HEK293 (cell line): ENCODE data around the gene SYTL2.

Source experiments
- CTCF ChIA-PET: fragments of 350-600 bp; formaldehyde crosslinking; extraction: SDS; loops from one replicate; lab custom pipeline; 2021; ENCODE audit warnings: antibody characterized with exemption; lab: Yijun Ruan, JAX
- POLR2A ChIA-PET: fragments of 300-600 bp; formaldehyde crosslinking; extraction: SDS; loops from one replicate; lab custom pipeline; 2020; ENCODE audit warnings: antibody characterized with exemption, inconsistent platforms; lab: Yijun Ruan, JAX
- H3K27ac ChIP-seq: fragments of 200-500 bp; sonication (Bioruptor generic); 2 replicates; pipeline ENCODE4 v1.5.1; 2014; ENCODE audit warnings: low read depth, low read length, control low read depth, inconsistent platforms; ENCODE audit errors: extremely low read depth
- H3K36me3 ChIP-seq, 2 experiments: fragments of 200-500 bp in 1 of 2; sonication (Bioruptor generic) in 1 of 2; 1 replicate in 1 of 2; 2 replicates in 1 of 2; pipeline ENCODE4 v1.5.1; 2014 to 2017; ENCODE audit warnings: inconsistent platforms in 2 of 2, low read length in 2 of 2; ENCODE audit not compliant: control insufficient read depth in 2 of 2, insufficient read depth in 1 of 2
- H3K4me1 ChIP-seq: fragments of 200-500 bp; sonication (Bioruptor generic); 2 replicates; pipeline ENCODE4 v1.5.1; 2014; ENCODE audit warnings: mild to moderate bottlenecking, low read length, inconsistent platforms; ENCODE audit not compliant: control insufficient read depth, insufficient read depth
- H3K4me3 ChIP-seq: 2 replicates; pipeline ENCODE4 v1.5.1; 2011; ENCODE audit warnings: low read depth, mild to moderate bottlenecking, control low read depth, low read length, moderate library complexity
- H3K9me3 ChIP-seq: fragments of 200-500 bp; sonication (Bioruptor generic); 2 replicates; pipeline ENCODE4 v1.5.1; 2014; ENCODE audit warnings: low read depth, low read length, inconsistent platforms; ENCODE audit not compliant: control insufficient read depth, insufficient read depth
- GLIS2 ChIP-seq: fragments of 450-650 bp; formaldehyde crosslinking; IDR thresholded peaks from 2 replicates; pipeline ENCODE4 v1.5.1; 2016; ENCODE audit warnings: missing biosample characterization, missing genetic modification characterization
- HOXD13 ChIP-seq: sonication (generic); formaldehyde crosslinking; IDR thresholded peaks from 2 replicates; pipeline ENCODE4 v1.8.0; 2022; ENCODE audit warnings: missing genetic modification reagents, borderline replicate concordance
- PRDM10 ChIP-seq: fragments of 450-650 bp; formaldehyde crosslinking; IDR thresholded peaks from 2 replicates; pipeline ENCODE4 v1.5.1; 2016; ENCODE audit warnings: missing biosample characterization, missing genetic modification characterization
- SP2 ChIP-seq: fragments of 450-650 bp; formaldehyde crosslinking; IDR thresholded peaks from 2 replicates; pipeline ENCODE4 v1.5.1; 2016; ENCODE audit warnings: missing biosample characterization, missing genetic modification characterization
- TRIM28 ChIP-seq: IDR thresholded peaks from 2 replicates; pipeline ENCODE4 v1.6.1; 2011; ENCODE audit warnings: low read length, control low read depth, borderline replicate concordance
- ZBTB10 ChIP-seq: fragments of 450-650 bp; formaldehyde crosslinking; IDR thresholded peaks from 2 replicates; pipeline ENCODE4 v1.5.1; 2016; ENCODE audit warnings: missing biosample characterization, missing genetic modification characterization
- ZBTB17 ChIP-seq: fragments of 450-650 bp; formaldehyde crosslinking; IDR thresholded peaks from 2 replicates; pipeline ENCODE4 v1.5.1; 2016; ENCODE audit warnings: missing biosample characterization, missing genetic modification characterization
- ZBTB6 ChIP-seq: fragments of 450-650 bp; formaldehyde crosslinking; IDR thresholded peaks from 2 replicates; pipeline ENCODE4 v1.5.1; 2017; ENCODE audit warnings: missing biosample characterization, missing genetic modification characterization
- ZNF121 ChIP-seq: fragments of 450-650 bp; formaldehyde crosslinking; IDR thresholded peaks from 2 replicates; pipeline ENCODE4 v1.5.1; 2016; ENCODE audit warnings: missing biosample characterization, missing genetic modification characterization
- ZNF404 ChIP-seq: fragments of 450-650 bp; formaldehyde crosslinking; IDR thresholded peaks from 2 replicates; pipeline ENCODE4 v1.5.1; 2017; ENCODE audit warnings: missing biosample characterization, missing genetic modification characterization
- ZNF514 ChIP-seq: fragments of 450-650 bp; formaldehyde crosslinking; IDR thresholded peaks from 2 replicates; pipeline ENCODE4 v1.5.1; 2016; ENCODE audit warnings: missing biosample characterization, missing genetic modification characterization
- ZNF548 ChIP-seq: fragments of 450-650 bp; formaldehyde crosslinking; IDR thresholded peaks from 2 replicates; pipeline ENCODE4 v1.5.1; 2016; ENCODE audit warnings: missing biosample characterization, missing genetic modification characterization
- ZNF654 ChIP-seq: fragments of 450-650 bp; formaldehyde crosslinking; IDR thresholded peaks from 2 replicates; pipeline ENCODE4 v1.5.1; 2016; ENCODE audit warnings: low read depth, missing biosample characterization, missing genetic modification characterization
- ZNF670 ChIP-seq: fragments of 450-650 bp; formaldehyde crosslinking; IDR thresholded peaks from 2 replicates; pipeline ENCODE4 v1.5.1; 2016; ENCODE audit warnings: missing biosample characterization, missing genetic modification characterization, low read depth
- TF ChIP-seq, protein P1 (sequence below): fragments of 450-650 bp; formaldehyde crosslinking; IDR thresholded peaks from 2 replicates; pipeline ENCODE4 v1.5.1; 2017; ENCODE audit warnings: missing biosample characterization, missing genetic modification characterization

The SYTL2 gene

DNA sequence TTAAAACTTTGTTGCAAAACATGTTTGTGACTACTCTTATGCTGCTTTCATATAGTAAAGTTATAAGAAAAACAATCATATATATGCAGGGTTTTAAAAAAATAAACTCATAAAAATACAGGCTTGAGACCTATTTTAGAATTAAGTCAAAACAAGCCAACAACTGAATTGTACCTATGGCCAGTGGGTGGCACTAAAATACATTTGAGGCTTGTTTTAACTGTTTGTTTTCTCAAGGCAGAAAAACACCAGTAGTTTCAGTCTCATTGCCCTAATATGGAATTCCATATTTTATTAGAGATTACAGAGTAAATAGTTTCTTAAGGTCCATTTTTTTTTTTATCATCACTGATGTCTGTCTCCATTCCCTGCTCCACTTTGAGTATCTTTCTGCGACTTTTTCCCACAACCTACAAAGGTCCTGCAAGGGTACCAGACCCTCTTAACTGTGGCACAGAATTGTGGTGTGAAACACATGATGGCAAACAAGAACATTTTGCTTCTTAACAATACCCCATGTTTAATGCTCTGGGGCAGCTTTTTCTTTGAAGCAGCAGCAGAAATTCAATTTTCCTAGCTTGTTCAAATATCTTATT is 116.5 kb downstream of the SYTL2 start:
- TF ChIP-seq ZNF121 (tag by site-specific recombination) = no peak
- TF ChIP-seq PRDM10 (tag by site-specific recombination) = no peak
- TF ChIP-seq, protein P1, sequence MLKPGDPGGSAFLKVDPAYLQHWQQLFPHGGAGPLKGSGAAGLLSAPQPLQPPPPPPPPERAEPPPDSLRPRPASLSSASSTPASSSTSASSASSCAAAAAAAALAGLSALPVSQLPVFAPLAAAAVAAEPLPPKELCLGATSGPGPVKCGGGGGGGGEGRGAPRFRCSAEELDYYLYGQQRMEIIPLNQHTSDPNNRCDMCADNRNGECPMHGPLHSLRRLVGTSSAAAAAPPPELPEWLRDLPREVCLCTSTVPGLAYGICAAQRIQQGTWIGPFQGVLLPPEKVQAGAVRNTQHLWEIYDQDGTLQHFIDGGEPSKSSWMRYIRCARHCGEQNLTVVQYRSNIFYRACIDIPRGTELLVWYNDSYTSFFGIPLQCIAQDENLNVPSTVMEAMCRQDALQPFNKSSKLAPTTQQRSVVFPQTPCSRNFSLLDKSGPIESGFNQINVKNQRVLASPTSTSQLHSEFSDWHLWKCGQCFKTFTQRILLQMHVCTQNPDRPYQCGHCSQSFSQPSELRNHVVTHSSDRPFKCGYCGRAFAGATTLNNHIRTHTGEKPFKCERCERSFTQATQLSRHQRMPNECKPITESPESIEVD (tag by site-specific recombination) = 0 out of 2 replicates have a peak, but pooled peaks have one; percentile 7
- peak; percentile 62 for TF ChIP-seq ZNF654 (tag by site-specific recombination)
- TF ChIP-seq ZBTB10 (tag by site-specific recombination) = no peak
- TF ChIP-seq ZNF404 (tag by site-specific recombination) = no peak
- Histone ChIP-seq H3K4me3 (no peak overlapping the region), H3K9me3 (no peaks in the 10 kb centered on the region), H3K36me3 (no peaks in the 10 kb centered on the region), H3K27ac (no peak overlapping the region), H3K4me1 (no peaks in the 10 kb centered on the region)
- ChIA-PET CTCF (interaction anchor here (0.6 to 3.3 kb wide), 10 partner anchors 8 to 648 kb away, joined by 3 to 18 read pairs (median 4); partner anchors contain the start of gene CCDC89), POLR2A (interaction anchor here (1.2 to 1.8 kb wide), 2 partner anchors 18 to 116 kb away, joined by 3 to 4 read pairs; no protein-coding TSS in a partner anchor)

DNA sequence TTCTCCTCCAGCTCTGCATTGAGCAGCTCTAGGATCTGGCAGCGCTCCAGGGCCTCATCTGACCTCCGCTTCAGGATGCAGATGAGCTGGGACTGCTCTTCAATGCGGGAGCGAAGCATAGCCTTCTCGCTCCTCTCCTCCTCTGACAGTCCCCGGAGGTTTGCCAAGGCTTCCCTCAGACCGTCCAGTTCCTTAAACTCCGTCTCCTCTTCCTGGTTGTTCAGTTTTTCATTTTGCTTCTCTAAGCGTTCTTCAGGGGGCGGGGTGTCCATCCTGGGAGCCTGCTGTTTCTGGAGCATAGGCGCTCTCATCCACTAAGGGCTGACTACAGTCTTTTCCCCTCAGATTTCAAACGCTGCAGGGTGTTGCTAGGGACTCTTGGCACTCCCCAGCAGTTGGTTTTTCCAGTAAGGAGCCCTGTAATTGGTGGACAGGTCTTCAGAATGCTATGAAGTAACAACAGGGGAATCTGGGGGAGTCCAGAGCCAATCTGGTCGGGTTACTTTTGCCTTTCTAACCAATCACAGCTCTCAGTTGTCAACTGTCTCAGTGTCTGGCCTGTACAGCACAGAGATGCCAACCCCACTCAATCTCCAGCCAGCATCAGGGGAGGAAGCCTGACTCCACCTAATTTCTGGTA is 125.0 kb downstream of the SYTL2 start, which contains the start of gene CCDC89:
Gene CCDC89, minus strand, starts transcription at position 376 of the 640 bp plus-strand sequence. Its CDS starts 65 bp downstream, at position 311.
- Histone ChIP-seq H3K9me3 (no peaks in the 10 kb centered on the region), H3K4me1 (no peaks in the 10 kb centered on the region), H3K36me3 (no peaks in the 10 kb centered on the region), H3K27ac (peak within 1 kb of the TSS; percentile 70), H3K4me3 (peak within 1 kb of the TSS; percentile 31)
- POLR2A ChIA-PET = interaction anchor here (0.5 to 1.5 kb wide), 4 partner anchors 21 to 568 kb away, joined by 3 to 5 read pairs (median 4); partner anchors contain the start of genes CREBZF and TMEM126B
- CTCF ChIA-PET = interaction anchor here (0.7 to 2.6 kb wide), 6 partner anchors 8 to 169 kb away, joined by 3 to 7 read pairs (median 5); partner anchors contain the start of gene CCDC83
- TF ChIP-seq ZBTB6 (tag by site-specific recombination) = peak; percentile 99; the same call in 1 of the 2 replicates
- TF ChIP-seq TRIM28 = no peak
- peak; percentile 76 for TF ChIP-seq SP2 (tag by site-specific recombination)
- 0 out of 2 replicates have a peak, but pooled peaks have one; percentile 16 for TF ChIP-seq PRDM10 (tag by site-specific recombination)
- peak; percentile 90 for TF ChIP-seq ZBTB17 (tag by site-specific recombination)
- no peak for TF ChIP-seq ZNF514 (tag by site-specific recombination)
- peak; percentile 38 for TF ChIP-seq GLIS2
- TF ChIP-seq ZNF670 (tag by site-specific recombination) = no peak
- TF ChIP-seq HOXD13 (CRISPR knock-in tag) = no peak
- no peak for TF ChIP-seq ZNF548
- no peak for TF ChIP-seq ZBTB10 (tag by site-specific recombination)
